HTR-8/SVneo (cell line): ENCODE results near the gene SLC8A2.

ENCODE experiments used
- DNase-seq: peaks from one replicate; pipeline ENCODE4 v3.0.0; 2011; ENCODE audit warnings: low spot score, mixed read lengths; ENCODE audit not compliant: insufficient read length
- FAIRE-seq: peaks from 2 replicates; lab custom pipeline; 2011; peaks lifted over from hg19 to GRCh38; lab: Jason Lieb, UNC

SLC8A2 gene

GRCh38 chr19:47471733-47472457, at the start of gene SLC8A2:
Gene SLC8A2 (minus strand): TSS chr19:47471893. CDS start chr19:47466403, 5,490 bp downstream.
- no peak for FAIRE-seq
- peak; percentile 73 for DNase-seq

DNA sequence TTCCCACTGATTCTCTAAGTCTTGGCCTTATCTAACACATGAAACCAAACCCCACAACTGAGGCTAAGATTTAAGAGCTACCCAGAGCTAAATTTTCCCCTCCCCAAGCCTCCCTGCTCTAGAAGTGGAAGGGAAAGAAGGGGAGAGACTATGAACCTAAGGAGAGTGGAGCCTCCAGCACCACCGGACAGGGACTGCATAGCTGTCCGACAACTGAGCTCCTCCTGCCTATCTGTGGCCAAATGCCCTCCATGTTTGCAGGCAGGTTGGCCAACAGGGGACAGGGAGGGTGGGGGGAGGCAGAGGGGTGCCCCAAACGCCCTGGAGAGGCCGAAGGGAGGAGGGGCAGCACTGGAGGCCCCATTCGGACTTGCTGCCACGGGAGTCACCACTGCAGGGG, 49.1 kb upstream of the SLC8A2 start:
- no peak for FAIRE-seq
- no peak for DNase-seq

DNA sequence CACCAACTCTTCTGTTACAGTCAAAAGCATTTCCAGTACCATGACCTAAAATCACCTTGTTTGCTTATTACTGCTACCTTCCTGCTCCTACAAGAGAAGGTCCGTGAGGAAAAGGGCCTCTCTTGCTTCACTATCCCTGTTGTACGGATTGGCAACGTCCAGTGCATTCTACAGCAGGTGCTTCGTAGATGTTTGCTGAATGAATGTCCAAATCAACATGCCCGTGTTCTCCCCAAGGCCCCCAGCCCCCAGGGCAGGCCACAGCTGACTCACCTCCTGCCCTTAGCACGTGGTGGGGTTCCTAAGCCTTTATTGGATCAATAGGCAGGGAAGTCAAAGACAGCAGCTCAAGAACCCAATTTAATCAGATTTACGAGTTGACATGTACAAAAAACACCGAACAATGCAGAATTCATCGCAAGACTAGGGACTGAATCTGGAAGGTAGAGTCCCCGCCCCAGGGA, 48.7 kb upstream of the SLC8A2 start:
- DNase-seq (no peak), FAIRE-seq (no peak)

GRCh38 chr19:47518854-47519253, 47.2 kb upstream of the SLC8A2 start:
- DNase-seq (no peak), FAIRE-seq (no peak)

- FAIRE-seq (no peak), DNase-seq (no peak)
Observed at GRCh38 chr19:47518139-47518538, 46.4 kb upstream of the SLC8A2 start.

GRCh38 chr19:47514869-47515588, 43.3 kb upstream of the SLC8A2 start, which contains the start of gene NAPA:
Gene NAPA (minus strand): TSS chr19:47515063. CDS start chr19:47514940, 123 bp downstream.
- DNase-seq, result peak; percentile 99
- FAIRE-seq, result peak; percentile 98

- no peak for FAIRE-seq
- no peak for DNase-seq
Observed at GRCh38 chr19:47514151-47514868, 42.6 kb upstream of the SLC8A2 start.

GRCh38 chr19:47512948-47513319, 41.2 kb upstream of the SLC8A2 start:
- FAIRE-seq (no peak), DNase-seq (no peak)

- DNase-seq, result no peak
- no peak for FAIRE-seq
Observed at GRCh38 chr19:47512183-47512947, 40.7 kb upstream of the SLC8A2 start.

DNA sequence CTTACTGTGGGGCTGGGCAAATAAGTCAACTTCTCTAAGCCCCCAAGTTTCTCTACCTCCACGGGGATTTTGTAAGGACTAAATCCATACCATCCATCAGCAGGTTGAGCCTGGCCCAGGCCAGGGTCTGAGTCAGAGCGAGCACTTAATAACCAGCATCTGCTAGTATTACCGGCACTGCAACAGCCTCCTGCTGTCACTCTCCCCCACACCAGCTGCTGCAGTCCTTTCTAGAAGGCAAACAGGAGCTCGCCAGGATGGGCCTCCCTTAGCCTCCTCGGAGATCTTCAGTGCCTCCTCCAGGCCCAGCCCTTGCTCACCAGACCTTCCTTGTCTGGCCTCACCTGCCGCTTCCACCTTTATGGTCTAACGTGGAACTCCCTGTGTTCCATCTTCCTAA, 40.0 kb upstream of the SLC8A2 start:
- FAIRE-seq (no peak), DNase-seq (no peak)

DNA sequence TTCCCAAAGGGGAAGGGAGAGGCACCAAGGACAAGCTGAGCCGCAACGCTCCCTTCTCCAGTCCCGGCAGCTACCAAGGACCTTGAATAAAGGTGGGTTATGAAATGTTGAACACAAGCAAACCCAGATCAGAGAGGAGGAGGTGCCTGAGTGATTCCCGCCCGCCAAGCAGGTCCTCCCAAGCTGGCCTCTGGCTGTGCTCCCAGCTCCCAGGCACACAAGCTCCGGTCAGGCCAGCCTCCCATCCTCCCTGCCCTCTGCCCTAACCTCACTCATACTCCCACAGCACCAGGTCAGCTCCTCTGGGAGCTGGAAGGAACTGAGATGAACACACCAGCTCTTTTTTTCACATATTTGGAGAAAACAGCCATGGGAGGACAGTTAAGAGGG, 39.4 kb upstream of the SLC8A2 start:
- no peak for FAIRE-seq

DNA sequence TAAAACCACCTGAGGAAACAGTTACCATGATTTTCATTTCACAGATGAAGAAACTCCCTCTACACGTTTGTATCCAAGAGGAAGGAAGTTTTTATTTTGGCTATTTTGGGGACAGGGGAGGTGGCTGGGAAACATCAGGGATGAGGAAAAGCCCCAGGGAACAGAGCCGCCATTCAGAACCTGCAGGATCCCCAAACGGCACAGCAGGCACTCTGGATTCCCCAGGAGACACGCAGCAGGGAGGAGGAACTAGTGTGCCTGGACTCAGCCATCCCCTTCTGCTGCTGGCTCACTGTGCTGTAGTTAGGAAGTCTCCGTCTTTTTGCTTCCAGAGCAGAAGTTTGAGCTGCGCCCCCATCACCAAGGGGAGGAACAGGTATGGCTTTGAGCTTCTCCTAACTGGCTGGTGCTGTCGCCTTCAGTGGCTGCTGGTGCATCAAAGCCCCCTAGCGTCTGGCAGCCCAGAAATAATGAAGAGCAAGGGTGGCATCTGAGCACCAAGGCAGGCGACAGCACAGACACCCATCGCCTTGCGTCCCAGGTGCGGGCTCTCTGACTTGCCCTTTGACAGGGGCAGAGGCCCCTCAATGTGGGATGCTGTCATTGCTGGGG, 38.9 kb upstream of the SLC8A2 start:
- no peak for FAIRE-seq
- no peak for DNase-seq

More for the DNA sequence above, 39.4 kb upstream of the SLC8A2 start:
- DNase-seq, result no peak

- DNase-seq, result no peak
- no peak for FAIRE-seq
Observed at GRCh38 chr19:47509973-47510372, 38.3 kb upstream of the SLC8A2 start.

GRCh38 chr19:47509170-47509847, 37.6 kb upstream of the SLC8A2 start:
- DNase-seq (no peak), FAIRE-seq (no peak)

DNA sequence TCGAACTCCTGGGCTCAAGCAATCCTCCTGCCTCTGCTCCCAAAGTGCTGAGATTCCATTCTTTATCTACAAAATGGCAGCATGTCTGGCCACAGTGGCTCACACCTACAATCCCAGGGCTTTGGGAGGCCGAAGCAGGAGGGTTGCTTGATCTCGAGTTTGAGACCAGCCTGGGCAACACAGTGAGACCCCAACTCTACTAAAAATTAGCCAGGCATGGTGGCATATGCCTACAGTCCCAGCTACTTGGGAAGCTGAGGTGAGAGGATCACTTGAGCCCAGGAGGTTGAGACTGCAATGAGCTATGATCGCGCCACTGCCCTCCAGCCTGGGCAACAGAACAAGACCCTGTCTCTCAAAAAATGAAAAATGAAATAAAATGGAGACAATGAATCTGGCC, 37.0 kb upstream of the SLC8A2 start:
- DNase-seq (no peak), FAIRE-seq (no peak)

GRCh38 chr19:47507924-47508553, 36.3 kb upstream of the SLC8A2 start:
- FAIRE-seq (no peak), DNase-seq (no peak)

GRCh38 chr19:47507012-47507411, 35.3 kb upstream of the SLC8A2 start:
- no peak for DNase-seq
- no peak for FAIRE-seq

GRCh38 chr19:47506459-47506858, 34.8 kb upstream of the SLC8A2 start:
- FAIRE-seq (no peak), DNase-seq (no peak)

GRCh38 chr19:47505506-47505905, 33.8 kb upstream of the SLC8A2 start:
- DNase-seq, result no peak
- FAIRE-seq, result no peak
